ENCODE results near the gene CFAP57. TPM values are rescaled to one million over a fixed set of nuclear protein-coding genes. Genes with fewer than 3 reads are reported as not detected.
A peak's percentile ranks its signal among the peaks of the same experiment; 100 is the strongest.

The CFAP57 gene
- total and polyA plus RNA-seq, 9 of the 15 experiments (the other 6 are each of a cell fraction or from before 2014, with no cell fraction given) = 0.04 to 0.22 (median 0.07) TPM; not detected in 3

- TF ChIP-seq, protein P1, sequence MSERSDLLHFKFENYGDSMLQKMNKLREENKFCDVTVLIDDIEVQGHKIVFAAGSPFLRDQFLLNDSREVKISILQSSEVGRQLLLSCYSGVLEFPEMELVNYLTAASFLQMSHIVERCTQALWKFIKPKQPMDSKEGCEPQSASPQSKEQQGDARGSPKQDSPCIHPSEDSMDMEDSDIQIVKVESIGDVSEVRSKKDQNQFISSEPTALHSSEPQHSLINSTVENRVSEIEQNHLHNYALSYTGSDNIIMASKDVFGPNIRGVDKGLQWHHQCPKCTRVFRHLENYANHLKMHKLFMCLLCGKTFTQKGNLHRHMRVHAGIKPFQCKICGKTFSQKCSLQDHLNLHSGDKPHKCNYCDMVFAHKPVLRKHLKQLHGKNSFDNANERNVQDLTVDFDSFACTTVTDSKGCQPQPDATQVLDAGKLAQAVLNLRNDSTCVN (CRISPR knock-in tag; IDR thresholded peaks at IDR 0.05) = no peak
- TF ChIP-seq BMI1 (IDR thresholded peaks at IDR 0.05; ENCODE audit: low read length) (no peak), KAT2B (IDR thresholded peaks at IDR 0.05; ENCODE audit: low read depth, low read length) (no peak), TRIM24 (IDR thresholded peaks at IDR 0.05) (no peak), HDAC8 (tag; IDR thresholded peaks at IDR 0.05) (no peak), MAFF (IDR thresholded peaks at IDR 0.05; ENCODE audit: low read length) (peak; percentile 56; the same call in 1 of the 2 replicates), ESRRA (IDR thresholded peaks at IDR 0.05; ENCODE audit: borderline replicate concordance, low read depth) (0 out of 2 replicates have a peak, but pooled peaks have one; percentile 11), FOXJ2 (tag; IDR thresholded peaks at IDR 0.05) (no peak), HOXB6 (CRISPR knock-in tag; IDR thresholded peaks at IDR 0.05; ENCODE audit: borderline replicate concordance) (no peak), DIDO1 (tag; IDR thresholded peaks at IDR 0.05; ENCODE audit: low read depth) (no peak), ZBTB12 (CRISPR knock-in tag; IDR thresholded peaks at IDR 0.05) (no peak), ZNF586 (CRISPR knock-in tag; conservative IDR thresholded peaks at IDR 0.05) (no peak), ZNF174 (CRISPR knock-in tag; IDR thresholded peaks at IDR 0.05) (no peak), HNRNPL (IDR thresholded peaks at IDR 0.05; ENCODE audit: low read depth, low read length) (no peak), ZNF785 (CRISPR knock-in tag; IDR thresholded peaks at IDR 0.05) (no peak), FOS (IDR thresholded peaks at IDR 0.05; ENCODE audit: extremely low read depth, insufficient read length) (no peak), HNRNPLL (IDR thresholded peaks at IDR 0.05; ENCODE audit: low read depth, low read length, poor library complexity, severe bottlenecking) (no peak), ARID1B (IDR thresholded peaks at IDR 0.05) (no peak), SMC3 (conservative IDR thresholded peaks at IDR 0.05; ENCODE audit: insufficient read depth, low read depth, low read length) (peak; percentile 98), RAD21 (CRISPR knock-in tag; conservative IDR thresholded peaks at IDR 0.05 in 1 of 2, IDR thresholded peaks at IDR 0.05 in 1 of 2) (peak; percentile 95 to 98), ESRRB (CRISPR knock-in tag; IDR thresholded peaks at IDR 0.05; ENCODE audit: borderline replicate concordance) (no peak), ZNF263 (CRISPR knock-in tag; IDR thresholded peaks at IDR 0.05; ENCODE audit: borderline replicate concordance) (no peak), ZNF766 (CRISPR knock-in tag; conservative IDR thresholded peaks at IDR 0.05) (no peak)
- TF ChIP-seq, protein P2, sequence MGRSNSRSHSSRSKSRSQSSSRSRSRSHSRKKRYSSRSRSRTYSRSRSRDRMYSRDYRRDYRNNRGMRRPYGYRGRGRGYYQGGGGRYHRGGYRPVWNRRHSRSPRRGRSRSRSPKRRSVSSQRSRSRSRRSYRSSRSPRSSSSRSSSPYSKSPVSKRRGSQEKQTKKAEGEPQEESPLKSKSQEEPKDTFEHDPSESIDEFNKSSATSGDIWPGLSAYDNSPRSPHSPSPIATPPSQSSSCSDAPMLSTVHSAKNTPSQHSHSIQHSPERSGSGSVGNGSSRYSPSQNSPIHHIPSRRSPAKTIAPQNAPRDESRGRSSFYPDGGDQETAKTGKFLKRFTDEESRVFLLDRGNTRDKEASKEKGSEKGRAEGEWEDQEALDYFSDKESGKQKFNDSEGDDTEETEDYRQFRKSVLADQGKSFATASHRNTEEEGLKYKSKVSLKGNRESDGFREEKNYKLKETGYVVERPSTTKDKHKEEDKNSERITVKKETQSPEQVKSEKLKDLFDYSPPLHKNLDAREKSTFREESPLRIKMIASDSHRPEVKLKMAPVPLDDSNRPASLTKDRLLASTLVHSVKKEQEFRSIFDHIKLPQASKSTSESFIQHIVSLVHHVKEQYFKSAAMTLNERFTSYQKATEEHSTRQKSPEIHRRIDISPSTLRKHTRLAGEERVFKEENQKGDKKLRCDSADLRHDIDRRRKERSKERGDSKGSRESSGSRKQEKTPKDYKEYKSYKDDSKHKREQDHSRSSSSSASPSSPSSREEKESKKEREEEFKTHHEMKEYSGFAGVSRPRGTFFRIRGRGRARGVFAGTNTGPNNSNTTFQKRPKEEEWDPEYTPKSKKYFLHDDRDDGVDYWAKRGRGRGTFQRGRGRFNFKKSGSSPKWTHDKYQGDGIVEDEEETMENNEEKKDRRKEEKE (IDR thresholded peaks at IDR 0.05; ENCODE audit: borderline replicate concordance in 1 of 2, control insufficient read depth in 1 of 2, low read depth in 2 of 2, low read length in 1 of 2) = no peak
Measured at GRCh38 chr1:43227143-43227764, 55.1 kb downstream of the CFAP57 start (continued).

All from K562 (cell line).